ENCODE results near the gene GPN2.
A peak's percentile ranks its signal among the peaks of the same experiment; 100 is the strongest.
"Not testable (repeated sequence)": the region's sequence is repeated elsewhere in the genome, so short reads cannot be mapped to it uniquely, and the experiment has no call there.

Gene GPN2

DNA sequence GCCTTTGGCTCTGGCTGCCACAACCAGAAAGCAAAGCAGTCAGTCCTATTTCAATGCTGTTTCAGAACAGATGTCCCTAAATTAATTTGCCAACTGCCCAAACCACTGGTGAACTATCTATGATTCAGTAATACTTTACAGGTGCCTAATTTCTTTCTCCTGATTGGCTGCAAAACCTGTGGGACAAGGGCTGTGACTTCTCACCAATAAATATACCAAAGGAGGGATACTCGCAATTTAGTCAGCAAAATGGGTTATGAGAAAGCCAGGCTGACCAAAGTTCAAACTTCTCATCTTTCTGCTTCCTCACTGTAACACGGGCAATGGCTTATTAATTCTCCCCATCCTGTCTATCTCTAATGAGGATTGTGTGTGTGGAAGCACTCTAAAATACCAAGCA lies 12.8 kb downstream of the GPN2 start:
- TF ChIP-seq POLR2A (IDR thresholded peaks at IDR 0.05; ENCODE audit: extremely low read depth, insufficient read length) (no peak), MAX (IDR thresholded peaks at IDR 0.05; ENCODE audit: low read depth, low read length) (no peak), MYC (IDR thresholded peaks at IDR 0.05; ENCODE audit: low read depth, low read length) (no peak)
- TF ChIP-seq, protein P1, sequence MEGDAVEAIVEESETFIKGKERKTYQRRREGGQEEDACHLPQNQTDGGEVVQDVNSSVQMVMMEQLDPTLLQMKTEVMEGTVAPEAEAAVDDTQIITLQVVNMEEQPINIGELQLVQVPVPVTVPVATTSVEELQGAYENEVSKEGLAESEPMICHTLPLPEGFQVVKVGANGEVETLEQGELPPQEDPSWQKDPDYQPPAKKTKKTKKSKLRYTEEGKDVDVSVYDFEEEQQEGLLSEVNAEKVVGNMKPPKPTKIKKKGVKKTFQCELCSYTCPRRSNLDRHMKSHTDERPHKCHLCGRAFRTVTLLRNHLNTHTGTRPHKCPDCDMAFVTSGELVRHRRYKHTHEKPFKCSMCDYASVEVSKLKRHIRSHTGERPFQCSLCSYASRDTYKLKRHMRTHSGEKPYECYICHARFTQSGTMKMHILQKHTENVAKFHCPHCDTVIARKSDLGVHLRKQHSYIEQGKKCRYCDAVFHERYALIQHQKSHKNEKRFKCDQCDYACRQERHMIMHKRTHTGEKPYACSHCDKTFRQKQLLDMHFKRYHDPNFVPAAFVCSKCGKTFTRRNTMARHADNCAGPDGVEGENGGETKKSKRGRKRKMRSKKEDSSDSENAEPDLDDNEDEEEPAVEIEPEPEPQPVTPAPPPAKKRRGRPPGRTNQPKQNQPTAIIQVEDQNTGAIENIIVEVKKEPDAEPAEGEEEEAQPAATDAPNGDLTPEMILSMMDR (IDR thresholded peaks at IDR 0.05; ENCODE audit: low read depth, low read length), result no peak
- no peak for DNase-seq (ENCODE audit: low read depth)
- H3K4me3 ChIP-seq (ENCODE audit: low read depth, low read length), result no peak overlapping the region

DNA sequence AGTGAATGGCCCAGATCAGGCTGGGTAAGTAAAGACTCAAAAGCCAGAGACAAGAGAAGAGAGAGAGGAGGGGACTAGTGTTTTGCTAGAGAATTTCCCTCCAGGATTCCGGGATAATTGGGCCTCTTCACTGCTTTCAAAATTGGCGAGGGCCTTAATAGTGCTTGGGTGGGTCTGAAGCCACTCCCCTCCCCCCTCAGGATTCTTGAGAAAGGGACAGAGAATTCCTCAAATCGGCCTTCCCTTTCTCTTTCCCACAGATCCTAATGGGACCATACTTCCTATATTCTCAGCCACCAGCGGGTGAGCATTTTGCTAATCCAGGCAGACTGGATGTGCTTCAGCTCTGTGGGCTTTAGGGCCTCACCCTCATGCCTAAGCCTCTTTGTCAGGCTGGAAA lies 15.2 kb downstream of the GPN2 start:
- no peak overlapping the region for H3K4me3 ChIP-seq (ENCODE audit: low read depth, low read length)
- DNase-seq (ENCODE audit: low read depth), result no peak
- TF ChIP-seq MAX (IDR thresholded peaks at IDR 0.05; ENCODE audit: low read depth, low read length) (no peak), POLR2A (IDR thresholded peaks at IDR 0.05; ENCODE audit: extremely low read depth, insufficient read length) (no peak)

GRCh38 chr1:26873097-26873496 lies 17.0 kb downstream of the GPN2 start:
- not testable (repeated sequence) for H3K4me3 ChIP-seq (ENCODE audit: low read depth, low read length); DNase-seq (ENCODE audit: low read depth)

- peak; percentile 87 for TF ChIP-seq MYC (IDR thresholded peaks at IDR 0.05; ENCODE audit: low read depth, low read length)
- peak; percentile 84 for TF ChIP-seq POLR2A (IDR thresholded peaks at IDR 0.05; ENCODE audit: extremely low read depth, insufficient read length)
- TF ChIP-seq, protein P1 (IDR thresholded peaks at IDR 0.05; ENCODE audit: low read depth, low read length), result no peak
- TF ChIP-seq MAX (IDR thresholded peaks at IDR 0.05; ENCODE audit: low read depth, low read length), result peak; percentile 78
- DNase-seq (ENCODE audit: low read depth), result peak; percentile 98
- peak overlapping the region; percentile 79 for H3K4me3 ChIP-seq (ENCODE audit: low read depth, low read length)
Observed at GRCh38 chr1:26864610-26865480, 25.2 kb downstream of the GPN2 start.

- TF ChIP-seq, protein P1 (IDR thresholded peaks at IDR 0.05; ENCODE audit: low read depth, low read length), result no peak
- no peak for TF ChIP-seq POLR2A (IDR thresholded peaks at IDR 0.05; ENCODE audit: extremely low read depth, insufficient read length)
- no peak for TF ChIP-seq MAX (IDR thresholded peaks at IDR 0.05; ENCODE audit: low read depth, low read length)
- no peak for TF ChIP-seq MYC (IDR thresholded peaks at IDR 0.05; ENCODE audit: low read depth, low read length)
- no peak overlapping the region for H3K4me3 ChIP-seq (ENCODE audit: low read depth, low read length)
- no peak for DNase-seq (ENCODE audit: low read depth)
Observed at GRCh38 chr1:26863685-26864077, 26.4 kb downstream of the GPN2 start.

- no peak within 1 kb of the TSS for H3K4me3 ChIP-seq (ENCODE audit: low read depth, low read length)
- TF ChIP-seq MYC (IDR thresholded peaks at IDR 0.05; ENCODE audit: low read depth, low read length) (no peak), POLR2A (IDR thresholded peaks at IDR 0.05; ENCODE audit: extremely low read depth, insufficient read length) (no peak), MAX (IDR thresholded peaks at IDR 0.05; ENCODE audit: low read depth, low read length) (peak; percentile 9; the same call in 1 of the 2 replicates)
- TF ChIP-seq, protein P1 (IDR thresholded peaks at IDR 0.05; ENCODE audit: low read depth, low read length), result peak; percentile 51
- DNase-seq (ENCODE audit: low read depth), result peak; percentile 36
Observed at GRCh38 chr1:26862781-26863684, 27.1 kb downstream of the GPN2 start, which contains the start of gene SFN. SFN (plus strand) TSS chr1:26863149; CDS start chr1:26863213, 64 bp downstream.

Measured in NB4 (cell line).